GM23248 (cell line): ENCODE measurements around the gene EP400. TPM values are rescaled to one million over a fixed set of nuclear protein-coding genes. Genes with fewer than 3 reads are reported as not detected.

ENCODE experiments used
- DNase-seq: peaks from one replicate; pipeline ENCODE4 v3.0.0-alpha.2; 2015
- H2AFZ ChIP-seq: fragments of 200-600 bp; sonication (generic); 2 replicates; pipeline ENCODE4 v1.6.1; 2016; ENCODE audit warnings: antibody characterized with exemption
- H3F3A ChIP-seq: fragments of 200-600 bp; sonication (generic); 2 replicates; pipeline ENCODE4 v1.6.1; 2016; ENCODE audit warnings: mild to moderate bottlenecking, antibody characterized with exemption, mixed run types; ENCODE audit not compliant: insufficient read depth
- H3K27ac ChIP-seq: fragments of 200-600 bp; sonication (generic); 2 replicates; pipeline ENCODE4 v1.5.1; 2016; ENCODE audit warnings: mild to moderate bottlenecking
- H3K27me3 ChIP-seq: fragments of 200-600 bp; sonication (generic); replicated peaks from 2 replicates; pipeline ENCODE4 v1.6.1; 2016; ENCODE audit warnings: mild to moderate bottlenecking; ENCODE audit not compliant: insufficient read depth
- H3K36me3 ChIP-seq: fragments of 200-600 bp; sonication (generic); 2 replicates; pipeline ENCODE4 v1.6.1; 2016; ENCODE audit warnings: low read depth, mild to moderate bottlenecking
- H3K4me1 ChIP-seq: fragments of 200-600 bp; sonication (generic); 2 replicates; pipeline ENCODE4 v1.6.1; 2016; ENCODE audit warnings: mild to moderate bottlenecking; ENCODE audit not compliant: insufficient read depth
- H3K4me2 ChIP-seq: fragments of 200-600 bp; sonication (generic); one replicate; pipeline ENCODE4 v1.6.1; 2016; ENCODE audit warnings: mild to moderate bottlenecking; ENCODE audit not compliant: unreplicated experiment
- H3K4me3 ChIP-seq: fragments of 200-600 bp; sonication (generic); 2 replicates; pipeline ENCODE4 v1.5.1; 2016; ENCODE audit warnings: mild to moderate bottlenecking
- H3K79me2 ChIP-seq: fragments of 200-600 bp; sonication (generic); 2 replicates; pipeline ENCODE4 v1.6.1; 2016; ENCODE audit warnings: mild to moderate bottlenecking; ENCODE audit not compliant: insufficient read depth
- H3K9ac ChIP-seq: fragments of 200-600 bp; sonication (generic); 2 replicates; pipeline ENCODE4 v1.6.1; 2016; ENCODE audit warnings: mild to moderate bottlenecking
- H3K9me2 ChIP-seq: fragments of 200-600 bp; sonication (generic); 2 replicates; pipeline ENCODE4 v1.6.1; 2016; ENCODE audit warnings: mixed run types, mild to moderate bottlenecking, moderate library complexity; ENCODE audit not compliant: insufficient read depth
- H3K9me3 ChIP-seq: fragments of 200-600 bp; sonication (generic); one replicate; pipeline ENCODE4 v1.6.1; 2017; ENCODE audit warnings: low read depth
- H4K20me1 ChIP-seq: fragments of 200-600 bp; sonication (generic); 2 replicates; pipeline ENCODE4 v1.6.0; 2016; ENCODE audit not compliant: insufficient read depth
- EZH2 ChIP-seq: fragments of 200-600 bp; sonication (generic); IDR thresholded peaks from 2 replicates; pipeline ENCODE4 v1.6.1; 2018; ENCODE audit warnings: antibody characterized with exemption, mild to moderate bottlenecking; ENCODE audit not compliant: insufficient read depth, poor library complexity, severe bottlenecking
- EZH2phosphoT487 ChIP-seq: fragments of 200-600 bp; sonication (generic); IDR thresholded peaks from 2 replicates; pipeline ENCODE4 v1.6.1; 2018; ENCODE audit warnings: antibody characterized with exemption, moderate library complexity, mild to moderate bottlenecking, low read depth; ENCODE audit not compliant: insufficient read depth
- WGBS, 2 experiments: methylation state at CpG; one replicate each; pipeline ENCODE4 v1.1.6; 2015 to 2017; ENCODE audit warnings: low lambda C conversion rate in 2 of 2, low coverage in 1 of 2; ENCODE audit errors: missing lambda C conversion rate in 2 of 2; 5-methylcytosine and 5-hydroxymethylcytosine counted together
- in situ Hi-C: fragments of 300-500 bp; cut with MboI; formaldehyde crosslinking; loops from 2 replicates; pipeline ENCODE4 v1.15.0; 2020
- polyA plus RNA-seq: library from polyadenylated mRNA; unstranded; fragments of >200 nt; fragmentation: Nextera tagmentation; extraction: Ambion mirVana; gene quantifications from 2 replicates; pipeline ENCODE4 v1.2.1, GENCODE V29; 2016
- total RNA-seq: library from RNA; depleted of rRNA; stranded (reverse); fragments of >200 nt; shearing (Covaris generic); gene quantifications from 2 replicates; pipeline ENCODE4 v1.2.3, GENCODE V29; 2014

The EP400 gene
- total and polyA plus RNA-seq, 2 experiments from 2014 or later, result 8.6 to 9.4 TPM

DNA sequence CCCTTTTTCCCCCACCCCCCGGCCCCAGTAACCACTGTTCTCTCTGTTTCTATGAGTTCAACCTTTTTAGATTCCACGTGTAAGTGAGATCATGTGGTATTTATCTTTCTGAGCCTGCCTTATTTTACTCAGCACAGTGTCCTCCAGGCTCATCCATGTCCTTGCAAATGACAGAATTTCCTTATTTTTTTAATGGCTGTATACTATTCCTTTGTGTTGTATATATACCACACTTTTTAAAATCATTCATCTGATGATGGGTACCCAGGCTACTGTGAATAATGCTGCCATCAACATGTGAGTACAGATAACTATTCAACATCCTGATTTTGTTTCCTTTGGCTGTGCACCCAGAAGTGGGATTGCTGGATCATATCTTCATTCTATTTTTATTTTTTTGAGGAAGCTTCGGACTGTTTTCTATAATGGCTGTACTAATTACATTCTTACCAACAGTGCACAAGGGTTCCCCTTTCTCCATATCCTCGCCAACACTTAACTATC, 139.7 kb downstream of the EP400 start:
- no peaks in the 10 kb centered on the region for H3K9me2 ChIP-seq
- peaks cover 24% of the 10 kb centered on the region for H3F3A ChIP-seq
- no peak overlapping the region for H3K4me3 ChIP-seq
- no peaks in the 10 kb centered on the region for H3K27me3 ChIP-seq
- H3K79me2 ChIP-seq, result peaks cover 97% of the 10 kb centered on the region
- DNase-seq, result no peak
- H3K9ac ChIP-seq, result no peak overlapping the region
- WGBS, 2 experiments, result 83 to 87% methylated on average over 4 of the region's 4 CpGs
- H3K4me1 ChIP-seq, result peaks cover 10% of the 10 kb centered on the region; the same call in 1 of the 2 replicates
- H4K20me1 ChIP-seq, result no peaks in the 10 kb centered on the region
- in situ Hi-C loops, result no loop called here
- no peak overlapping the region for H2AFZ ChIP-seq
- no peak overlapping the region for H3K27ac ChIP-seq
- TF ChIP-seq EZH2phosphoT487, result no peak
- TF ChIP-seq EZH2, result no peak
- no peak overlapping the region for H3K4me2 ChIP-seq
- no peaks in the 10 kb centered on the region for H3K9me3 ChIP-seq
- H3K36me3 ChIP-seq, result peaks cover 22% of the 10 kb centered on the region; the same call in 1 of the 2 replicates

DNA sequence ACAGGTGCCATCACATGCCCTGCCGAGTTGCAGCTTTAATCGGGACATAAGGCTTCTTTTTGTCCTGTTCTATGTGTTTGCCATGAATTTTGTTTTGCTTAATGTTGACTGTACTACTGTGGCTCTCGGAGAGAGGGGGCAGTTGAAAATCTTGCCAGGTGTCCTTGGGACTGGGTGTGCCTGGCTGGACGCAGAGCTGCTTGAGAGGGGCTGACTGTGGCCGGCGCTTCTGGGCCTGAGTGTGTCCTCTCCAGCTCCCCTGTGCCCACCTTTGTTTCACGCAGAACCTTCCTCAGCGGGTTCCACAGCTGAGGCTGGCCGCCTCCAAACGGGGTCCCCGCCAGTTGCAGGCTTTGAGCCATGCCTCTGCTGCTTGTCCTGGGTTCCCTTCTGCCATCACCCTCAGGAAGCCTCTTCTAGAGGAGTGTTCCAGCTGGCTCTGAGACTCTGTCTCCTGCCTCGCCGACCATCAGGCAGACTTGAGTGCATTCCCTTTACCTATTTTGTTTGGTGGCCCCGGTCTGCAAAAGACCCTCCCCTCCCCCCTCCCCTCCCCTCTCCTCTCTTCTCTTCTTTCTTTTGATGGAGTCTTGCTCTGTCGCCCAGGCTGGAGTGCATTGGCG, 144.6 kb downstream of the EP400 start:
- no peak overlapping the region for H3K9ac ChIP-seq
- no peaks in the 10 kb centered on the region for H3K27me3 ChIP-seq
- no peaks in the 10 kb centered on the region for H3K9me3 ChIP-seq
- H3K27ac ChIP-seq, result no peak overlapping the region
- no peak overlapping the region for H3K4me2 ChIP-seq
- no peak overlapping the region for H2AFZ ChIP-seq
- peaks cover 94% of the 10 kb centered on the region for H3K79me2 ChIP-seq
- in situ Hi-C loops, result no loop called here
- 0 out of 2 replicates have a peak, but pooled peaks cover 30% of the 10 kb centered on the region for H3K36me3 ChIP-seq
- TF ChIP-seq EZH2 (no peak), EZH2phosphoT487 (no peak)
- no peak overlapping the region for H3K4me3 ChIP-seq
- 94 to 100% methylated on average over 15 to 16 of the region's 16 CpGs for WGBS, 2 experiments
- no peak for DNase-seq
- H3F3A ChIP-seq, result peaks cover 17% of the 10 kb centered on the region
- no peaks in the 10 kb centered on the region for H3K4me1 ChIP-seq
- H4K20me1 ChIP-seq, result no peaks in the 10 kb centered on the region
- H3K9me2 ChIP-seq, result no peaks in the 10 kb centered on the region

DNA sequence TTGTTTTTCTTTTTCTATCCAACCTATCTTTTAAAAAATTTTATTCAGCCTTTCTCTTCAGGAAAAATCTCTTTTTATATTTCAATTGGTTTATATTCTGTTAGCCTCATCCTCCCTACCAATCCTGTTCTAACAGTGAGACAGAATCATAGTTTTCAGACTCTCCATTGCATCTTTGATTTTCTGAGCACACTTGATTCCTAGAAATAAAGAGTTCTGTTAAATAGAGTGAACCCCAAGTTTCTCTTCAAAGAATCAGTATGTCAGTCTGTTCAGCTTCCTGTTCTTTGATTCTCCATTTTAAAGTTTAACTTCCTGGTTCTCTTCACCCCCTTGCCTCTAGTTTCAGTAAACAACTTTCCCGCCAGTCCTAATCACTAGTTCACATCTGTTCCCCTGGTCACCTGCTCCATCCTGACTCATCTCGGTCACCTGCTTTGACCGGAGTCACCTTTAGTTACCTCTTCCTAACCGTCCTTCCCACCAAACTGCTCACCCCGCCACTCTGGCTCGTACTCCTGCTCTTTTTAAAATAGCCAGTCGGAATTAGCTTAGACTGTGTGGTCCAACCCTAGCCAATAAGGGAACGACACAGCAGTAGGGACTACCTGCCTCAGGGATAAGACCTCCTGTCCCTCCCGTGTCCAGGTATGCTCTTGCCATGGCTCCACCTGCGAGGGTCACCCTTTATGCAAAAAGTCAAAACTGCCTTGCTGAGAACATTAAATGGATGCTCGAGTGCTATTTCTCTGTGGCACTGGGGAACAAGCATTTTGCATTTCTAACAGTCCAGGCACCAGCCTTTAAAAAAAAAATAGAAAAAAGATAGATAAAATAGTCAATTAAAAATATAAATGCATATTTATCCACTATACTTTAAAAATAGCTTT, 146.0 kb downstream of the EP400 start:
- WGBS, 2 experiments, result 96 to 97% methylated on average over 11 of the region's 11 CpGs
- TF ChIP-seq EZH2phosphoT487 (no peak), EZH2 (no peak)

DNA sequence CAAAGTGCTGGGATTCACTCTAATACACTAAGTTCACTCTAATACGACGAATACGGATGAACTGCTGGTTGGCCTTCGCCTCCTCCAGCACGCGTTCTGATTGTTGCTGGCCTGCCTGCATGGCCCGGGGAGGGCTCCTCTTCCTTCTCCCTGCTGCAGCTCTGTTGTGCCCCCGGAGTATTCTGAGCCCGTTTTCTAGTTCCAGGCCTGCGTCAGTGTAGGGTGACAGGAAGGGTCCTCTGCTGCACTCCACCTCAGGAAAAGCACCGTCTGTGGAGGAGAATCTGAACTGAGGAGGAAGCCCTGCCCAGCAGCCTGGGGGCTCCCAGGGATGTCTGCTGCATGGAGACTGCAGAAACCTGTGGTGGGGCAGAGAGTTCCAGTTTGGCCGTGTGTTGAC, 150.0 kb downstream of the EP400 start:
- Histone ChIP-seq H3K79me2 (peaks cover 60% of the 10 kb centered on the region), H3K27ac (no peak overlapping the region), H4K20me1 (no peaks in the 10 kb centered on the region), H3K4me1 (no peaks in the 10 kb centered on the region), H3K9me3 (no peaks in the 10 kb centered on the region), H3K4me2 (no peak overlapping the region), H3K9me2 (no peaks in the 10 kb centered on the region), H3K36me3 (0 out of 2 replicates have a peak, but pooled peaks cover 8% of the 10 kb centered on the region), H2AFZ (no peak overlapping the region), H3F3A (no peaks in the 10 kb centered on the region), H3K4me3 (no peak overlapping the region), H3K9ac (no peak overlapping the region), H3K27me3 (no peaks in the 10 kb centered on the region)
- 94% methylated on average over 12 of the region's 12 CpGs for WGBS, 2 experiments
- TF ChIP-seq EZH2phosphoT487 (no peak), EZH2 (no peak)
- in situ Hi-C loops, result no loop called here
- no peak for DNase-seq

More for the DNA sequence above, 146.0 kb downstream of the EP400 start:
- Histone ChIP-seq H3K4me2 (no peak overlapping the region), H3K27me3 (no peaks in the 10 kb centered on the region), H3K9me3 (no peaks in the 10 kb centered on the region), H3F3A (peaks cover 11% of the 10 kb centered on the region), H3K9me2 (no peaks in the 10 kb centered on the region), H4K20me1 (no peaks in the 10 kb centered on the region), H3K9ac (no peak overlapping the region), H3K27ac (no peak overlapping the region), H3K4me3 (no peak overlapping the region), H3K36me3 (0 out of 2 replicates have a peak, but pooled peaks cover 26% of the 10 kb centered on the region), H3K4me1 (no peaks in the 10 kb centered on the region), H2AFZ (no peak overlapping the region), H3K79me2 (peaks cover 85% of the 10 kb centered on the region)
- in situ Hi-C loops, result no loop called here
- no peak for DNase-seq
